ENCODE measurements around the gene SERPINA1.

The SERPINA1 gene

GRCh38 chr14:94388027-94388383 is 397 bp downstream of the SERPINA1 start:
- FAIRE-seq (no peak), DNase-seq (ENCODE audit: insufficient read length, low spot score) (no peak)
- TF ChIP-seq TAF1 (IDR thresholded peaks at IDR 0.05; ENCODE audit: low read depth, low read length) (no peak), POU2F2 (IDR thresholded peaks at IDR 0.05; ENCODE audit: low read depth, low read length) (no peak), POLR2AphosphoS5 (IDR thresholded peaks at IDR 0.05; ENCODE audit: low read depth, low read length) (no peak), POLR2A (IDR thresholded peaks at IDR 0.05; ENCODE audit: low read depth, low read length) (no peak), SPI1 (IDR thresholded peaks at IDR 0.05; ENCODE audit: low read depth, low read length) (no peak), PAX5 (IDR thresholded peaks at IDR 0.05; ENCODE audit: insufficient read depth, low read length, severe bottlenecking) (no peak)

GRCh38 chr14:94387051-94388026 is 1.1 kb downstream of the SERPINA1 start:
- FAIRE-seq (no peak), DNase-seq (ENCODE audit: insufficient read length, low spot score) (no peak)
- no peak for TF ChIP-seq PAX5 (IDR thresholded peaks at IDR 0.05; ENCODE audit: insufficient read depth, low read length, severe bottlenecking)
- TF ChIP-seq POLR2AphosphoS5 (IDR thresholded peaks at IDR 0.05; ENCODE audit: low read depth, low read length), result no peak
- TF ChIP-seq POLR2A (IDR thresholded peaks at IDR 0.05; ENCODE audit: low read depth, low read length), result no peak
- no peak for TF ChIP-seq TAF1 (IDR thresholded peaks at IDR 0.05; ENCODE audit: low read depth, low read length)
- no peak for TF ChIP-seq POU2F2 (IDR thresholded peaks at IDR 0.05; ENCODE audit: low read depth, low read length)
- no peak for TF ChIP-seq SPI1 (IDR thresholded peaks at IDR 0.05; ENCODE audit: low read depth, low read length)

GRCh38 chr14:94386085-94387031 is 2.0 kb downstream of the SERPINA1 start:
- TF ChIP-seq TAF1 (IDR thresholded peaks at IDR 0.05; ENCODE audit: low read depth, low read length) (no peak), POU2F2 (IDR thresholded peaks at IDR 0.05; ENCODE audit: low read depth, low read length) (no peak), POLR2A (IDR thresholded peaks at IDR 0.05; ENCODE audit: low read depth, low read length) (no peak), PAX5 (IDR thresholded peaks at IDR 0.05; ENCODE audit: insufficient read depth, low read length, severe bottlenecking) (no peak)
- FAIRE-seq (no peak), DNase-seq (ENCODE audit: insufficient read length, low spot score) (no peak)

GRCh38 chr14:94385553-94386057 is 2.8 kb downstream of the SERPINA1 start:
- TF ChIP-seq SPI1 (IDR thresholded peaks at IDR 0.05; ENCODE audit: low read depth, low read length), result no peak
- no peak for TF ChIP-seq TAF1 (IDR thresholded peaks at IDR 0.05; ENCODE audit: low read depth, low read length)
- no peak for TF ChIP-seq POU2F2 (IDR thresholded peaks at IDR 0.05; ENCODE audit: low read depth, low read length)
- TF ChIP-seq PAX5 (IDR thresholded peaks at IDR 0.05; ENCODE audit: insufficient read depth, low read length, severe bottlenecking), result no peak
- DNase-seq (ENCODE audit: insufficient read length, low spot score) (no peak), FAIRE-seq (no peak)

GRCh38 chr14:94384342-94384741 is 4.1 kb downstream of the SERPINA1 start:
- DNase-seq (ENCODE audit: insufficient read length, low spot score), result no peak
- TF ChIP-seq TAF1 (IDR thresholded peaks at IDR 0.05; ENCODE audit: low read depth, low read length), result no peak
- no peak for TF ChIP-seq POU2F2 (IDR thresholded peaks at IDR 0.05; ENCODE audit: low read depth, low read length)
- TF ChIP-seq POLR2A (IDR thresholded peaks at IDR 0.05; ENCODE audit: low read depth, low read length), result no peak
- TF ChIP-seq POLR2AphosphoS5 (IDR thresholded peaks at IDR 0.05; ENCODE audit: low read depth, low read length), result no peak
- no peak for TF ChIP-seq SPI1 (IDR thresholded peaks at IDR 0.05; ENCODE audit: low read depth, low read length)
- no peak for TF ChIP-seq PAX5 (IDR thresholded peaks at IDR 0.05; ENCODE audit: insufficient read depth, low read length, severe bottlenecking)
- no peak for FAIRE-seq

- FAIRE-seq (no peak), DNase-seq (ENCODE audit: insufficient read length, low spot score) (no peak)
- TF ChIP-seq POU2F2 (IDR thresholded peaks at IDR 0.05; ENCODE audit: low read depth, low read length) (no peak), POLR2AphosphoS5 (IDR thresholded peaks at IDR 0.05; ENCODE audit: low read depth, low read length) (no peak), POLR2A (IDR thresholded peaks at IDR 0.05; ENCODE audit: low read depth, low read length) (no peak), SPI1 (IDR thresholded peaks at IDR 0.05; ENCODE audit: low read depth, low read length) (no peak)
Measured at GRCh38 chr14:94383777-94384176, 4.6 kb downstream of the SERPINA1 start.

GRCh38 chr14:94382716-94383596 is 5.4 kb downstream of the SERPINA1 start:
- no peak for TF ChIP-seq SPI1 (IDR thresholded peaks at IDR 0.05; ENCODE audit: low read depth, low read length)
- TF ChIP-seq POLR2A (IDR thresholded peaks at IDR 0.05; ENCODE audit: low read depth, low read length), result no peak
- no peak for TF ChIP-seq TAF1 (IDR thresholded peaks at IDR 0.05; ENCODE audit: low read depth, low read length)
- TF ChIP-seq PAX5 (IDR thresholded peaks at IDR 0.05; ENCODE audit: insufficient read depth, low read length, severe bottlenecking), result no peak
- TF ChIP-seq POU2F2 (IDR thresholded peaks at IDR 0.05; ENCODE audit: low read depth, low read length), result no peak
- TF ChIP-seq POLR2AphosphoS5 (IDR thresholded peaks at IDR 0.05; ENCODE audit: low read depth, low read length), result no peak
- no peak for FAIRE-seq

GRCh38 chr14:94382099-94382715 is 6.2 kb downstream of the SERPINA1 start:
- DNase-seq (ENCODE audit: insufficient read length, low spot score) (no peak), FAIRE-seq (no peak)
- no peak for TF ChIP-seq SPI1 (IDR thresholded peaks at IDR 0.05; ENCODE audit: low read depth, low read length)
- TF ChIP-seq TAF1 (IDR thresholded peaks at IDR 0.05; ENCODE audit: low read depth, low read length), result no peak
- no peak for TF ChIP-seq PAX5 (IDR thresholded peaks at IDR 0.05; ENCODE audit: insufficient read depth, low read length, severe bottlenecking)
- no peak for TF ChIP-seq POLR2A (IDR thresholded peaks at IDR 0.05; ENCODE audit: low read depth, low read length)
- no peak for TF ChIP-seq POLR2AphosphoS5 (IDR thresholded peaks at IDR 0.05; ENCODE audit: low read depth, low read length)
- TF ChIP-seq POU2F2 (IDR thresholded peaks at IDR 0.05; ENCODE audit: low read depth, low read length), result no peak

More at GRCh38 chr14:94382716-94383596, 5.4 kb downstream of the SERPINA1 start:
- no peak for DNase-seq (ENCODE audit: insufficient read length, low spot score)
